B cell (primary cell): ENCODE results near the gene C2CD4C.

Experiments used
- EZH2 ChIP-seq: IDR thresholded peaks from 2 replicates; pipeline ENCODE4 v1.6.1; 2012; ENCODE audit warnings: borderline replicate concordance, low read depth, mild to moderate bottlenecking, moderate library complexity, low read length; ENCODE audit not compliant: insufficient read depth, poor library complexity, severe bottlenecking
- TF ChIP-seq, protein P1 (sequence below): fragments of 200-600 bp; IDR thresholded peaks from one replicate; pipeline ENCODE4 v1.8.0; 2022; ENCODE audit warnings: antibody characterized with exemption, mild to moderate bottlenecking

DNA sequence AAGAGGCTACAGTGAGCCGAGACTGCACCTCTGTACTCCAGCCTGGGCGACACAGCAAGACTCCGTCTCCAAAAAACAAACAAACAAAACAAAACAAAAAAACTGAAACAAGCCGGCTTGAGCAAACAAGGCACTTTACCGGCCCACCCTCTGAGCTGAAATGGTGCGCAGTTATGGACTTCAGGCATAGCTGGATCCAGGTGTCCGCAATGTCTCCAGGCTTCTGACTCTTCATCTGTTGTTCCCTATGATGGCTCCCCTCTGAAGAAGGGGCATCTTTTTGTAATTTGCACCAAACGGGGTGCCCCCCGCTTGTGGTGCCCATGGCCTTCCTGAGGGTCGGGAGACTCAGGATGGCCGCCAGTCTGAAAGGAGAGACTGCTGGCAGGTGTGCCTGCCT is 6.2 kb downstream of the C2CD4C start:
- TF ChIP-seq, protein P1, sequence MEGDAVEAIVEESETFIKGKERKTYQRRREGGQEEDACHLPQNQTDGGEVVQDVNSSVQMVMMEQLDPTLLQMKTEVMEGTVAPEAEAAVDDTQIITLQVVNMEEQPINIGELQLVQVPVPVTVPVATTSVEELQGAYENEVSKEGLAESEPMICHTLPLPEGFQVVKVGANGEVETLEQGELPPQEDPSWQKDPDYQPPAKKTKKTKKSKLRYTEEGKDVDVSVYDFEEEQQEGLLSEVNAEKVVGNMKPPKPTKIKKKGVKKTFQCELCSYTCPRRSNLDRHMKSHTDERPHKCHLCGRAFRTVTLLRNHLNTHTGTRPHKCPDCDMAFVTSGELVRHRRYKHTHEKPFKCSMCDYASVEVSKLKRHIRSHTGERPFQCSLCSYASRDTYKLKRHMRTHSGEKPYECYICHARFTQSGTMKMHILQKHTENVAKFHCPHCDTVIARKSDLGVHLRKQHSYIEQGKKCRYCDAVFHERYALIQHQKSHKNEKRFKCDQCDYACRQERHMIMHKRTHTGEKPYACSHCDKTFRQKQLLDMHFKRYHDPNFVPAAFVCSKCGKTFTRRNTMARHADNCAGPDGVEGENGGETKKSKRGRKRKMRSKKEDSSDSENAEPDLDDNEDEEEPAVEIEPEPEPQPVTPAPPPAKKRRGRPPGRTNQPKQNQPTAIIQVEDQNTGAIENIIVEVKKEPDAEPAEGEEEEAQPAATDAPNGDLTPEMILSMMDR, result no peak
- TF ChIP-seq EZH2, result no peak
